ENCODE results near the gene OR4F17.
"Not testable (repeated sequence)": the region's sequence is repeated elsewhere in the genome, so short reads cannot be mapped to it uniquely, and the experiment has no call there.

Gene OR4F17, protein sequence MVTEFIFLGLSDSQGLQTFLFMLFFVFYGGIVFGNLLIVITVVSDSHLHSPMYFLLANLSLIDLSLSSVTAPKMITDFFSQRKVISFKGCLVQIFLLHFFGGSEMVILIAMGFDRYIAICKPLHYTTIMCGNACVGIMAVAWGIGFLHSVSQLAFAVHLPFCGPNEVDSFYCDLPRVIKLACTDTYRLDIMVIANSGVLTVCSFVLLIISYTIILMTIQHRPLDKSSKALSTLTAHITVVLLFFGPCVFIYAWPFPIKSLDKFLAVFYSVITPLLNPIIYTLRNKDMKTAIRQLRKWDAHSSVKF

DNA sequence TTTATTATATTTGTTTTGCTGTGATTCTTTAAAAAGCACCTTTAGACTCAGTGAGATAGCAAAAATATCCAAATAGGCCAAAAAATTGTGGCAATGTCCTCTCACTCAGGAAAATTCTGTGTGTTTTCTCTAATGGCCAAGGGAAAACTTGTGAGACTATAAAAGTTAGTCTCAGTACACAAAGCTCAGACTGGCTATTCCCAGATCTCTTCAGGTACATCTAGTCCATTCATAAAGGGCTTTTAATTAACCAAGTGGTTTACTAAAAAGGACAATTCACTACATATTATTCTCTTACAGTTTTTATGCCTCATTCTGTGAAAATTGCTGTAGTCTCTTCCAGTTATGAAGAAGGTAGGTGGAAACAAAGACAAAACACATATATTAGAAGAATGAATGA lies at the start of gene OR4F17:
OR4F17 (plus strand) TSS at position 301 of the 400 bp plus-strand sequence. CDS start 3,575 bp downstream, outside the sequence.
- DNase-seq = not testable (repeated sequence)

DNA sequence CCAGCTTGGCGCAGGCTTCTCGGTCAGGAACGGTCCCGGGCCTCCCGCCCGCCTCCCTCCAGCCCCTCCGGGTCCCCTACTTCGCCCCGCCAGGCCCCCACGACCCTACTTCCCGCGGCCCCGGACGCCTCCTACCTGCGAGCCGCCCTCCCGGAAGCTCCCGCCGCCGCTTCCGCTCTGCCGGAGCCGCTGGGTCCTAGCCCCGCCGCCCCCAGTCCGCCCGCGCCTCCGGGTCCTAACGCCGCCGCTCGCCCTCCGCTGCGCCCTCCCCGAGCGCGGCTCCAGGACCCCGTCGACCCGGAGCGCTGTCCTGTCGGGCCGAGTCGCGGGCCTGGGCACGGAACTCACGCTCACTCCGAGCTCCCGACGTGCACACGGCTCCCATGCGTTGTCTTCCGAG lies 36.1 kb upstream of the OR4F17 start:
- not testable (repeated sequence) for DNase-seq

DNA sequence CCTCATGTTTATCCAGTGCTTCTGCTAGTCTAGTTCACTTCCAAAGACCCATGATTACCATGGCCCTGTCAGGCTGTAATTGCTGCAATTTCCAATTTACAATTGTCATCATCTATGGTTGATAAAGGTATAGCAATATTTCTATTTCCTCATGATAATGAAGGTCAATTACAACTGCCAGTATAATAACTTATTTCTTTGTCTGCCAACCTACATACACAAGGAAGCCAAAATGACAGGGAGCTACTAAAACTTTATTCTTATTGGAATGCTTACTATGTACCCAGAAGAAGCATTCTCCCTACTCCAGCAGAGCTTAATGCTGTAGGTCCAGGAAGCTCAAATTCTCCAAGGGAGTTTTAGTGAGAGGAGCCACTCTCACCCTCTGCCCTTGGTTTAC lies 24.0 kb upstream of the OR4F17 start:
- DNase-seq = not testable (repeated sequence)

DNA sequence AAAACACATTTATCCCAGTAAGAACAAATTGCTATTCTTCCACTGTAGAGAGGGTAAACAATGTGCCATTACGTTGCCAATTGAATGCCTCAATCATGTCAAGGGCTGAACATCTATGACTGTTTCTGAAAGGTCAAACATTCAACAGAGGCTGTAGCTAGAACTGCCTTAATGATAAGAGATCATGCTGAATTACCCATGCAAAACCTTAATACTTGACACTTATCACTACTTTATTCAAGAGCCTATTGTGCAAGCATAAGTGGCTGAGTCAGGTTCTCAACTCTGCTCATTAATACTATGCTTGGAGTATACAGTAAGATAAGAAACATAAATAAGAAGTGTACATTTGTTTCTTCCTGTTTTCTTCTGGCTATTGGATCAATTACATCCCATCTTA lies 23.3 kb upstream of the OR4F17 start:
- not testable (repeated sequence) for DNase-seq

DNA sequence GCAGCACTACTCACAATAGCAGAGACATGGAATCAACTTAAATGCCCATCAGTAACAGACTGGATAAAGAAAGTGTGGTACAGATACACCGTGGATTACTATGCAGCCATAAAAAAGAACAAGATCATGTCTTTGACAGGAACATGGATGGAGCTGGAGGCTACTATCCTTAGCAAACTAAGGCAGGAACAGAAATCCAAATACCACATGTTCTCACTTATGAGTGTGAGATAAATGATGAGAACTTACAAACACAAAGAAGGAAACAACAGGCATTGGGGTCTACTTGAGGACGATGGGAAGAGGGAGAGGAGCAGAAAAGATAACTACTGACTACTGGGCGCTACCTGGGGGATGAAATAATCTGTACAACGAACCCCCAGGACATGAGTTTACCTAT lies 16.2 kb upstream of the OR4F17 start:
- not testable (repeated sequence) for DNase-seq

DNA sequence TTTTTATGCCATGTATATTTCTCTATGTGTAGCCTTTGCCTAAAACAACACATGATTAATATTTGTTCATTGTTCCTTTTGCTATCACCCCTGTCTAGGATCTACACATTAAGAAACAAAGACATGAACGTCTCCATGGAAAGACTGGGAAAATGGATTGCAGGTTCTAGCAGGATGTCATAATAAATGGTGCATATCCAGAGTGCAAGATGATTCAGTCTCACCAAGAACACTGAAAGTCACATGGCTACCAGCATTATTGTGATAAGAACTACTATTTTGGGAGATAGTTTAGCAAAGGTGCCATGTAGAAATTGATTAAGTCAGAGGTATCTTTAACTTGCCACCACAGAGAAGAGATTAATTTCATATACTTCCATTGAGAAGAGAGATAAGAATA lies 12.1 kb upstream of the OR4F17 start:
- not testable (repeated sequence) for DNase-seq

DNA sequence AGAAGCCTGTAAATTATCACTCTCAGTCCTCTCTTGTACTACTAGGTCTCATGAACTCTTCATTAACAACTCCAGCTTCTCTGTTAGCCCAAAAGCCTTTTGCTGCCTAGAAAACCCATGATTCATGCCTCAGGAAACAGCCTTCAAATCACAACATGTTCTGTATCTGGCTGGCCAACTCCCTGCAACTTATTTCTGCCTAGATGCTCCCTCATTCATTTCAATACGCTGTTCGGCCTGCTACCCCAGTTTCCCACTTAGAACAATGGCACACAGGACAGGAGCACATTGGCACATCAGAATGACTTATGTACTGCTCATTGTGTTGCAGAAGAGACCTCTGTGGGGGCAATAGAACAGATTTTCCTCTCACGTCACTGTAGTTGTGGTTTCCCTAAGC lies 9.3 kb upstream of the OR4F17 start:
- DNase-seq = not testable (repeated sequence)

DNA sequence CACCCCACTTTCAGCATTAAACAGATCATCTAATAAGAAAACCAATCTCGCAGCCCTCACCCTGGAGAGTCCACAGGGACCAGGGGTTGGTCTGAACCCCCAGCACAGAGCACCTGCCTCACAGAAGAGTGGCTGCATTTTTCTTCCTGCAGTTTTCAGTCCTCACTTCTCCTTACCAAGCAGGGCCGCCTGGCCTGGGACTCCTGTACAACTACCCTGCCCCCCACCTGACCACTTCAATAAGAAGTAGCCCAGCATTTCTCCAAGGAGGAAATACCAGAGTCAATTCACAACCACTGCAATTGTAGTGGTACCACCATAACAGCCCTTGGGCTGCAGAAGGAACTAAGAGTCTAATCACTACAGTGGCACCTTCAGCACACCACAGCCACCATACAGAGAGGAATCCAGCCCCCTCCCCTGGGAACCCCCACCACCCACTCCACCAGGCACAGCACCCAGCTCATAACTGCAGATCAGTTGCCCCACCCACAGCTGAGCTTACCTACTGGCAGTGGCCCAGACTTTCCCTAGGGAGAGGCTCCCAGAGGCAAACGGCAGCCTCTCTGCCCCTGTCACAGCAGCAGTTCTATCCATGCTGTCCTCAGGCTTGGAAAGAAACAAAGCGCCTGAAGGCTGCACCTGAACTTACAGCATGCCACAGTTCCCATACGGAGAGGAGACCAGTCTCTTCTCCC lies 13.7 kb downstream of the OR4F17 start:
- DNase-seq = not testable (repeated sequence)
